OCI-LY1 (cell line): ENCODE results near the gene OR4D11.

ENCODE experiments used
- EZH2 ChIP-seq: fragments of 200-600 bp; sonication (generic), shearing (Covaris generic); IDR thresholded peaks from 2 replicates; pipeline ENCODE4 v1.8.0; 2017; ENCODE audit warnings: borderline replicate concordance, mixed run types, mild to moderate bottlenecking, antibody characterized with exemption, low read length, moderate library complexity, mixed read lengths
- TF ChIP-seq, protein P1 (sequence below): fragments of 200-600 bp; sonication (generic), shearing (Covaris generic); IDR thresholded peaks from 2 replicates; pipeline ENCODE4 v1.5.1; 2017; ENCODE audit warnings: mild to moderate bottlenecking, antibody characterized with exemption, low read length, moderate library complexity, mixed read lengths

DNA sequence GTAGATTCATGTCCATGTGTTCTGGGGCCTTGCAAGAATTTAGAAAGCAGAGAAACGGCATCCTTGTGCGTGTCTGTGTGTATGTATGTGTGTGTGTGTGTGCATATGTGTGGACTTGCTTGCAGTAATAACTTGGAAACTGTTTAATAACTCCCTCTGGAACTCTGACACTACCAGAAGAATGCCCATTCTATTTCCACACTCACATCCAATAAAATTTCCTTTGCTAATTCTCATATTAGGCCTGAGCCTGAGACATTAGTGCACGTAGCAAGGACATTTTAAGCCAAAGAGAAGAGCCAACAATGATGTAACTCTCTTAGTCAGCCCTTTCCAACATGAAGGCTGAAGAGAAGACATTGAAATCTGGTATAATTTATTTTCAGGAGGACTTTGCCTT is 43.5 kb upstream of the OR4D11 start:
- TF ChIP-seq, protein P1, sequence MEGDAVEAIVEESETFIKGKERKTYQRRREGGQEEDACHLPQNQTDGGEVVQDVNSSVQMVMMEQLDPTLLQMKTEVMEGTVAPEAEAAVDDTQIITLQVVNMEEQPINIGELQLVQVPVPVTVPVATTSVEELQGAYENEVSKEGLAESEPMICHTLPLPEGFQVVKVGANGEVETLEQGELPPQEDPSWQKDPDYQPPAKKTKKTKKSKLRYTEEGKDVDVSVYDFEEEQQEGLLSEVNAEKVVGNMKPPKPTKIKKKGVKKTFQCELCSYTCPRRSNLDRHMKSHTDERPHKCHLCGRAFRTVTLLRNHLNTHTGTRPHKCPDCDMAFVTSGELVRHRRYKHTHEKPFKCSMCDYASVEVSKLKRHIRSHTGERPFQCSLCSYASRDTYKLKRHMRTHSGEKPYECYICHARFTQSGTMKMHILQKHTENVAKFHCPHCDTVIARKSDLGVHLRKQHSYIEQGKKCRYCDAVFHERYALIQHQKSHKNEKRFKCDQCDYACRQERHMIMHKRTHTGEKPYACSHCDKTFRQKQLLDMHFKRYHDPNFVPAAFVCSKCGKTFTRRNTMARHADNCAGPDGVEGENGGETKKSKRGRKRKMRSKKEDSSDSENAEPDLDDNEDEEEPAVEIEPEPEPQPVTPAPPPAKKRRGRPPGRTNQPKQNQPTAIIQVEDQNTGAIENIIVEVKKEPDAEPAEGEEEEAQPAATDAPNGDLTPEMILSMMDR: no peak
- no peak for TF ChIP-seq EZH2
